K562 (cell line): ENCODE measurements around the gene ZNF319. TPM values are rescaled to one million over a fixed set of nuclear protein-coding genes. Genes with fewer than 3 reads are reported as not detected.

Experiments used
- AFF1 ChIP-seq, 2 experiments: fragments of 450-650 bp; IDR thresholded peaks; 2 replicates each; pipeline ENCODE4 v1.6.1; 2018; ENCODE audit warnings: mild to moderate bottlenecking in 2 of 2, low read depth in 1 of 2; ENCODE audit not compliant: partially characterized antibody in 2 of 2
- DLX4 ChIP-seq: fragments of 250-450 bp; sonication (Bioruptor Pico); IDR thresholded peaks from 2 replicates; pipeline ENCODE4 v1.6.1; 2021; ENCODE audit warnings: mild to moderate bottlenecking
- E2F5 ChIP-seq: sonication (generic); formaldehyde crosslinking; IDR thresholded peaks from 2 replicates; pipeline ENCODE4 v1.8.0; 2022; ENCODE audit warnings: mild to moderate bottlenecking, missing genetic modification reagents
- MAX ChIP-seq: sonication (generic); formaldehyde crosslinking; IDR thresholded peaks from 2 replicates; pipeline ENCODE4 v1.9.0; 2022; ENCODE audit warnings: mild to moderate bottlenecking, missing genetic modification reagents
- NELFE ChIP-seq: IDR thresholded peaks from 2 replicates; pipeline ENCODE4 v1.6.1; 2011; ENCODE audit warnings: mild to moderate bottlenecking; ENCODE audit not compliant: insufficient read depth, insufficient read length
- NFXL1 ChIP-seq: fragments of 450-650 bp; formaldehyde crosslinking; IDR thresholded peaks from 2 replicates; pipeline ENCODE4 v1.4.0; 2021; ENCODE audit warnings: mild to moderate bottlenecking
- NRF1 ChIP-seq, 2 experiments: fragments of 450-650 bp; IDR thresholded peaks in 1 of 2; conservative IDR thresholded peaks in 1 of 2; 2 replicates each; pipeline ENCODE4 v1.6.1; 2014; ENCODE audit warnings: mild to moderate bottlenecking in 2 of 2
- RAD21 ChIP-seq, 2 experiments: fragments of 250-450 bp in 1 of 2; fragments of 450-650 bp in 1 of 2; sonication (Bioruptor Pico) in 1 of 2; formaldehyde crosslinking in 1 of 2; IDR thresholded peaks in 1 of 2; conservative IDR thresholded peaks in 1 of 2; 2 replicates each; pipeline versions ENCODE4 v1.4.0 to v1.8.0; 2020 to 2022; ENCODE audit warnings: mild to moderate bottlenecking in 2 of 2, moderate library complexity in 1 of 2
- UBTF ChIP-seq, 2 experiments: IDR thresholded peaks; 2 replicates each; pipeline ENCODE4 v1.6.1; 2012; ENCODE audit warnings: improper control_type of control experiment in 2 of 2, low read depth in 2 of 2, low read length in 2 of 2, borderline replicate concordance in 1 of 2
- ZBTB11 ChIP-seq, 3 experiments: fragments of 200-800 bp in 1 of 3; fragments of 250-450 bp in 1 of 3; fragments of 450-650 bp in 1 of 3; sonication (Bioruptor Pico) in 1 of 3; sonication (Bioruptor generic) in 1 of 3; formaldehyde crosslinking in 1 of 3; IDR thresholded peaks; 2 replicates each; pipeline versions ENCODE4 v1.6.1 to v1.8.0; 2016 to 2022; ENCODE audit warnings: mild to moderate bottlenecking in 2 of 3, missing genetic modification characterization in 2 of 3, missing compliant biosample characterization in 1 of 3, moderate library complexity in 1 of 3
- ZNF589 ChIP-seq: fragments of 200-800 bp; sonication (Bioruptor generic); IDR thresholded peaks from 2 replicates; pipeline ENCODE4 v1.6.1; 2016; ENCODE audit warnings: low read depth, missing genetic modification characterization, missing compliant biosample characterization
- polyA plus RNA-seq, 8 experiments: library from polyadenylated mRNA; depleted of rRNA in 4 of 8; stranded (reverse) in 5 of 8; unstranded in 3 of 8; fragments of >200 nt; fragmentation: Nextera tagmentation in 2 of 8; fragmentation: Illumina TruSeq in 1 of 8; extraction: Ambion mirVana in 2 of 8; extraction: Trizol in 1 of 8; gene quantifications; 2 replicates each; pipeline versions ENCODE4 v1.2.1 to v1.2.3, GENCODE V29; 2011 to 2014; ENCODE audit warnings: inconsistent platforms in 1 of 8, missing spikeins in 1 of 8
- total RNA-seq, 7 experiments: library from RNA; depleted of rRNA in 6 of 7; stranded (reverse); fragments of >200 nt in 6 of 7; fragmentation: Illumina TruSeq in 2 of 7; extraction: Trizol in 2 of 7; gene quantifications; 2 replicates each; pipeline versions ENCODE4 v1.2.1 to v1.2.3, GENCODE V29; 2011 to 2021; ENCODE audit warnings: low replicate concordance in 1 of 7

The ZNF319 gene
- total and polyA plus RNA-seq, 9 of the 15 experiments (the other 6 are each of a cell fraction or from before 2014, with no cell fraction given), result 0.20 to 5.7 (median 1.4) TPM

GRCh38 chr16:58000706-58001676, 519 bp upstream of the ZNF319 start, which contains the start of gene USB1 (continued):
- TF ChIP-seq ZBTB11 (CRISPR knock-in tag; IDR thresholded peaks at IDR 0.05) (peak in 2 of 3 experiments; percentile 34 to 90; a peak in 3 of 6 replicates), DLX4 (CRISPR knock-in tag) (no peak), AFF1 (IDR thresholded peaks at IDR 0.05; ENCODE audit: low read depth in 1 of 2, partially characterized antibody in 2 of 2) (no peak), NELFE (no peak), RAD21 (CRISPR knock-in tag; conservative IDR thresholded peaks at IDR 0.05 in 1 of 2, IDR thresholded peaks at IDR 0.05 in 1 of 2) (peak; percentile 71 to 76), ZNF589 (no peak), MAX (CRISPR knock-in tag) (peak; percentile 59), UBTF (IDR thresholded peaks at IDR 0.05; ENCODE audit: borderline replicate concordance in 1 of 2, low read depth in 2 of 2, low read length in 2 of 2) (peak in 1 of 2 experiments; percentile 6; a peak in 1 of 4 replicates), E2F5 (no peak), NRF1 (conservative IDR thresholded peaks at IDR 0.05 in 1 of 2, IDR thresholded peaks at IDR 0.05 in 1 of 2) (peak; percentile 89 to 91), NFXL1 (CRISPR knock-in tag) (no peak)
